Activated CD8-positive, alpha-beta memory T cell treated with anti-CD3 and anti-CD28 coated beads for 36 hours (primary cell): Measurements from ENCODE around the gene SCN5A. TPM values are rescaled to one million over a fixed set of nuclear protein-coding genes. Genes with fewer than 3 reads are reported as not detected.

Experiments used
- CTCF ChIA-PET: fragments of 350-600 bp; sonication (Branson Sonifier 250); formaldehyde crosslinking; loops from one replicate; lab custom pipeline; 2021; ENCODE audit warnings: antibody characterized with exemption; lab: Charles Lee
- POLR2A ChIA-PET: fragments of 350-600 bp; sonication (Branson Sonifier 250); formaldehyde crosslinking; loops from one replicate; lab custom pipeline; 2021; ENCODE audit warnings: antibody characterized with exemption; lab: Charles Lee
- total RNA-seq, 2 experiments: library from RNA; stranded (reverse); gene quantifications; one replicate each; pipeline ENCODE4 v1.2.3, GENCODE V29; 2021

The SCN5A gene
- under 1 TPM; 0.63 to 0.72 TPM for total RNA-seq

GRCh38 chr3:38649500-38650247, at the start of gene SCN5A:
SCN5A (minus strand) TSS chr3:38649687; CDS start chr3:38633307, 16,380 bp downstream.
- ChIA-PET CTCF (no interaction called here), POLR2A (no interaction called here)

GRCh38 chr3:38698760-38699159, 49.3 kb upstream of the SCN5A start:
- ChIA-PET POLR2A (no interaction called here), CTCF (no interaction called here)

GRCh38 chr3:38698061-38698460, 48.6 kb upstream of the SCN5A start:
- ChIA-PET CTCF (no interaction called here), POLR2A (no interaction called here)

GRCh38 chr3:38696034-38696433, 46.5 kb upstream of the SCN5A start:
- CTCF ChIA-PET = no interaction called here
- POLR2A ChIA-PET = no interaction called here

GRCh38 chr3:38690185-38690584, 40.7 kb upstream of the SCN5A start:
- CTCF ChIA-PET = no interaction called here

GRCh38 chr3:38689774-38690173, 40.3 kb upstream of the SCN5A start:
- ChIA-PET CTCF (no interaction called here), POLR2A (no interaction called here)

More at GRCh38 chr3:38690185-38690584, 40.7 kb upstream of the SCN5A start:
- POLR2A ChIA-PET = no interaction called here

GRCh38 chr3:38689346-38689745, 39.9 kb upstream of the SCN5A start:
- ChIA-PET POLR2A (no interaction called here), CTCF (no interaction called here)

- CTCF ChIA-PET = no interaction called here
Observed at GRCh38 chr3:38687321-38687720, 37.8 kb upstream of the SCN5A start.

GRCh38 chr3:38684546-38684945, 35.1 kb upstream of the SCN5A start:
- POLR2A ChIA-PET = no interaction called here
- CTCF ChIA-PET = no interaction called here

More at GRCh38 chr3:38687321-38687720, 37.8 kb upstream of the SCN5A start:
- POLR2A ChIA-PET = no interaction called here

- ChIA-PET POLR2A (no interaction called here), CTCF (no interaction called here)
Observed at GRCh38 chr3:38669668-38670067, 20.2 kb upstream of the SCN5A start.

GRCh38 chr3:38662544-38662943, 13.1 kb upstream of the SCN5A start:
- ChIA-PET CTCF (interaction anchor here (1.2 to 1.4 kb wide), 2 partner anchors 16 to 137 kb away, joined by 3 read pairs; no protein-coding TSS in a partner anchor), POLR2A (no interaction called here)

- POLR2A ChIA-PET = no interaction called here
- CTCF ChIA-PET = interaction anchor here (1.3 to 3.1 kb wide), 2 partner anchors 8 to 137 kb away, joined by 3 to 13 read pairs; no protein-coding TSS in a partner anchor
Observed at GRCh38 chr3:38658841-38659240, 9.4 kb upstream of the SCN5A start.

- POLR2A ChIA-PET = no interaction called here
Observed at GRCh38 chr3:38657369-38657768, 7.9 kb upstream of the SCN5A start.

GRCh38 chr3:38655708-38656300, 6.3 kb upstream of the SCN5A start:
- ChIA-PET POLR2A (interaction anchor here (1.1 kb wide), 1 partner anchor 1943 kb away, joined by 6 read pairs; no protein-coding TSS in a partner anchor), CTCF (interaction anchor here (0.6 to 2.9 kb wide), 4 partner anchors 15 to 184 kb away, joined by 3 to 14 read pairs (median 4); no protein-coding TSS in a partner anchor)

More at GRCh38 chr3:38657369-38657768, 7.9 kb upstream of the SCN5A start:
- CTCF ChIA-PET = interaction anchor here (1.4 kb wide), 1 partner anchor 183 kb away, joined by 3 read pairs; no protein-coding TSS in a partner anchor

GRCh38 chr3:38653685-38654537, 4.4 kb upstream of the SCN5A start:
- CTCF ChIA-PET = interaction anchor here (2.9 kb wide), 1 partner anchor 132 kb away, joined by 14 read pairs; no protein-coding TSS in a partner anchor
- POLR2A ChIA-PET = interaction anchor here (0.5 kb wide), 1 partner anchor 157 kb away, joined by 7 read pairs; no protein-coding TSS in a partner anchor

- POLR2A ChIA-PET = no interaction called here
- CTCF ChIA-PET = no interaction called here
Observed at GRCh38 chr3:38652934-38653333, 3.4 kb upstream of the SCN5A start.

GRCh38 chr3:38651153-38651789, 1.8 kb upstream of the SCN5A start:
- ChIA-PET CTCF (interaction anchor here (0.6 to 2.2 kb wide), 12 partner anchors 9 to 709 kb away, joined by 3 to 13 read pairs (median 4); no protein-coding TSS in a partner anchor), POLR2A (no interaction called here)

- ChIA-PET CTCF (interaction anchor here (1.1 to 2.2 kb wide), 9 partner anchors 8 to 533 kb away, joined by 3 to 13 read pairs (median 4); no protein-coding TSS in a partner anchor), POLR2A (no interaction called here)
Observed at GRCh38 chr3:38650248-38650951, 913 bp upstream of the SCN5A start.
